HepG2 (cell line): ENCODE results near the gene CEBPB. TPM values are rescaled to one million over a fixed set of nuclear protein-coding genes. Genes with fewer than 3 reads are reported as not detected.

ENCODE experiments used
- FOXK1 ChIP-seq: sonication (generic); formaldehyde crosslinking; IDR thresholded peaks from 2 replicates; pipeline ENCODE4 v1.4.0; 2020; ENCODE audit warnings: low read depth, missing genetic modification reagents, borderline replicate concordance
- KDM3A ChIP-seq: IDR thresholded peaks from 2 replicates; pipeline ENCODE4 v1.6.1; 2018; ENCODE audit warnings: low read depth, missing compliant biosample characterization
- KDM6A ChIP-seq: IDR thresholded peaks from 2 replicates; pipeline ENCODE4 v1.6.1; 2016; ENCODE audit warnings: low read depth
- MTERF4 ChIP-seq: sonication (generic); formaldehyde crosslinking; IDR thresholded peaks from 2 replicates; pipeline ENCODE4 v1.8.0; 2023; ENCODE audit warnings: mild to moderate bottlenecking, missing genetic modification reagents
- ZBTB2 ChIP-seq: sonication (generic); formaldehyde crosslinking; IDR thresholded peaks from 2 replicates; pipeline ENCODE4 v1.8.0; 2022; ENCODE audit warnings: low read depth, missing genetic modification reagents
- ZFAT ChIP-seq: sonication (generic); formaldehyde crosslinking; conservative IDR thresholded peaks from 2 replicates; pipeline ENCODE4 v1.8.1; 2023; ENCODE audit warnings: missing genetic modification reagents, inconsistent platforms
- ZFY ChIP-seq: sonication (generic); formaldehyde crosslinking; IDR thresholded peaks from 2 replicates; pipeline ENCODE4 v1.4.0; 2020; ENCODE audit warnings: missing genetic modification reagents
- ZGPAT ChIP-seq: IDR thresholded peaks from 2 replicates; pipeline ENCODE4 v1.6.1; 2016; ENCODE audit warnings: mild to moderate bottlenecking
- ZNF781 ChIP-seq: sonication (generic); formaldehyde crosslinking; IDR thresholded peaks from 2 replicates; pipeline ENCODE4 v1.5.1; 2020; ENCODE audit warnings: borderline replicate concordance, mild to moderate bottlenecking, missing genetic modification reagents; ENCODE audit errors: not compliant biosample characterization
- ZNF788 ChIP-seq: sonication (generic); formaldehyde crosslinking; IDR thresholded peaks from 2 replicates; pipeline ENCODE4 v1.5.0; 2020; ENCODE audit warnings: mild to moderate bottlenecking, missing genetic modification reagents, borderline replicate concordance
- polyA plus RNA-seq, 8 experiments: library from polyadenylated mRNA; depleted of rRNA in 3 of 8; stranded (reverse) in 7 of 8; unstranded in 1 of 8; fragments of >200 nt; fragmentation: Illumina TruSeq in 4 of 8; extraction: Trizol in 4 of 8; gene quantifications; 2 replicates each; pipeline versions ENCODE4 v1.2.1 to v1.2.3, GENCODE V29; 2011 to 2016; ENCODE audit warnings: low read depth in 4 of 8, missing spikeins in 1 of 8, mixed read lengths in 1 of 8; ENCODE audit not compliant: insufficient read depth in 1 of 8
- total RNA-seq, 5 experiments: library from RNA; depleted of rRNA; stranded (reverse); fragments of >200 nt; fragmentation: Illumina TruSeq; extraction: Trizol; gene quantifications; 2 replicates each; pipeline ENCODE4 v1.2.3, GENCODE V29; 2016; ENCODE audit warnings: low read depth in 1 of 5
- TF ChIP-seq, protein P1 (sequence below): sonication (generic); formaldehyde crosslinking; IDR thresholded peaks from 2 replicates; pipeline ENCODE4 v1.4.0; 2020; ENCODE audit warnings: low read depth, missing genetic modification reagents
- TF ChIP-seq, protein P2 (sequence below): sonication (generic); formaldehyde crosslinking; IDR thresholded peaks from 2 replicates; pipeline ENCODE4 v1.4.0; 2020; ENCODE audit warnings: mild to moderate bottlenecking, missing genetic modification reagents
- TF ChIP-seq, protein P3 (sequence below): IDR thresholded peaks from 2 replicates; pipeline ENCODE4 v1.4.0; 2020; ENCODE audit warnings: mild to moderate bottlenecking, missing genetic modification reagents

Gene CEBPB
- total and polyA plus RNA-seq, 2 of the 13 experiments (the other 11 are each of a cell fraction or from before 2014, with no cell fraction given) = 18.5 to 28.2 TPM

DNA sequence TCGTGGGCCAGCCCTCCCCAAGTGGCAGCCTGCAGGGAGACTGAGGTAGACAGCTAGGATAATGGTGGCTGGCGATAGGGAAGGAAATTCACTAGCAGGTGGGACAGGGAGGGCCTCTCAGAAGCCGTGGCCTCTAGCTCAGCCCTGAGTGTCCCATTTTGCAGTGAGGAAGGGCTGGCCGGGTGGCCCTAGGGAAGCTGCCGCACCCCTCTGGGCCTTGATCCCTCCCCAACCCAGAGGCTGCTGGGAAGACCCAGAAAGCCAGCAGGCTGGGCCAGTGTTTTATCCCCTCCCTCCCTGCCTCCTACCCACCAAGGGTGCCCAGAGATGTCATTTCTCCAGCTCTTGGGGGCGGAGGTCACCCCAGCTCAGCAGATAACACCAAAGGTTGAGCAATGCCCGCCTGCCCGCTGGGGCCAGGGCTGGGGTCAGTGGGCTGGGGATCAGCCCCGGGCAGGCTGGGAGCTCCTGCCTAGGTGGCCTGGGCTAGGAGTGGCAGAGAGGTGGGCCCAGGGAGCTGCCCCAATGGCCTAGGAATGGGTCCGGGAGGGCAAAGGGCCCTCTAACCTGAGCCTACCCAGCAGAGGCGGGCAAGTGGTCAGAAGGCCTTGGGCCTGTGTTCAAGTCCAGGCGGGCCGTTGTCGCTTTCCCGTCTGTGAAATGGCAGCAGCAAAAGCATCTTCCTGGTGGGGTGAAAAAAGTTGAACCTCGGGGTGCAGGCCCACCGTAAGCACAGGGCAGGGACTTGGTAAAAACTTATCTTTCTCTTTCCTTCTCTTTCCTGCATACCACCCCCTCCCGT lies 1.6 kb upstream of the CEBPB start (continued):
- TF ChIP-seq, protein P1, sequence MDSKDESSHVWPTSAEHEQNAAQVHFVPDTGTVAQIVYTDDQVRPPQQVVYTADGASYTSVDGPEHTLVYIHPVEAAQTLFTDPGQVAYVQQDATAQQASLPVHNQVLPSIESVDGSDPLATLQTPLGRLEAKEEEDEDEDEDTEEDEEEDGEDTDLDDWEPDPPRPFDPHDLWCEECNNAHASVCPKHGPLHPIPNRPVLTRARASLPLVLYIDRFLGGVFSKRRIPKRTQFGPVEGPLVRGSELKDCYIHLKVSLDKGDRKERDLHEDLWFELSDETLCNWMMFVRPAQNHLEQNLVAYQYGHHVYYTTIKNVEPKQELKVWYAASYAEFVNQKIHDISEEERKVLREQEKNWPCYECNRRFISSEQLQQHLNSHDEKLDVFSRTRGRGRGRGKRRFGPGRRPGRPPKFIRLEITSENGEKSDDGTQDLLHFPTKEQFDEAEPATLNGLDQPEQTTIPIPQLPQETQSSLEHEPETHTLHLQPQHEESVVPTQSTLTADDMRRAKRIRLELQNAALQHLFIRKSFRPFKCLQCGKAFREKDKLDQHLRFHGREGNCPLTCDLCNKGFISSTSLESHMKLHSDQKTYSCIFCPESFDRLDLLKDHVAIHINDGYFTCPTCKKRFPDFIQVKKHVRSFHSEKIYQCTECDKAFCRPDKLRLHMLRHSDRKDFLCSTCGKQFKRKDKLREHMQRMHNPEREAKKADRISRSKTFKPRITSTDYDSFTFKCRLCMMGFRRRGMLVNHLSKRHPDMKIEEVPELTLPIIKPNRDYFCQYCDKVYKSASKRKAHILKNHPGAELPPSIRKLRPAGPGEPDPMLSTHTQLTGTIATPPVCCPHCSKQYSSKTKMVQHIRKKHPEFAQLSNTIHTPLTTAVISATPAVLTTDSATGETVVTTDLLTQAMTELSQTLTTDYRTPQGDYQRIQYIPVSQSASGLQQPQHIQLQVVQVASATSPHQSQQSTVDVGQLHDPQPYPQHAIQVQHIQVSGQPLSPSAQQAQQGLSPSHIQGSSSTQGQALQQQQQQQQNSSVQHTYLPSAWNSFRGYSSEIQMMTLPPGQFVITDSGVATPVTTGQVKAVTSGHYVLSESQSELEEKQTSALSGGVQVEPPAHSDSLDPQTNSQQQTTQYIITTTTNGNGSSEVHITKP = 0 out of 2 replicates have a peak, but pooled peaks have one; percentile 85
- TF ChIP-seq ZNF781 (peak; percentile 96), KDM6A (CRISPR knock-in tag) (peak; percentile 97), ZFY (CRISPR knock-in tag) (peak; percentile 70), KDM3A (CRISPR knock-in tag) (peak; percentile 100), ZFAT (CRISPR knock-in tag) (no peak), ZBTB2 (CRISPR knock-in tag) (0 out of 2 replicates have a peak, but pooled peaks have one; percentile 70), MTERF4 (peak; percentile 95; the same call in 1 of the 2 replicates), ZGPAT (CRISPR knock-in tag) (peak; percentile 96), ZNF788 (CRISPR knock-in tag) (peak; percentile 98; the same call in 1 of the 2 replicates), FOXK1 (CRISPR knock-in tag) (peak; percentile 88)
- TF ChIP-seq, protein P2, sequence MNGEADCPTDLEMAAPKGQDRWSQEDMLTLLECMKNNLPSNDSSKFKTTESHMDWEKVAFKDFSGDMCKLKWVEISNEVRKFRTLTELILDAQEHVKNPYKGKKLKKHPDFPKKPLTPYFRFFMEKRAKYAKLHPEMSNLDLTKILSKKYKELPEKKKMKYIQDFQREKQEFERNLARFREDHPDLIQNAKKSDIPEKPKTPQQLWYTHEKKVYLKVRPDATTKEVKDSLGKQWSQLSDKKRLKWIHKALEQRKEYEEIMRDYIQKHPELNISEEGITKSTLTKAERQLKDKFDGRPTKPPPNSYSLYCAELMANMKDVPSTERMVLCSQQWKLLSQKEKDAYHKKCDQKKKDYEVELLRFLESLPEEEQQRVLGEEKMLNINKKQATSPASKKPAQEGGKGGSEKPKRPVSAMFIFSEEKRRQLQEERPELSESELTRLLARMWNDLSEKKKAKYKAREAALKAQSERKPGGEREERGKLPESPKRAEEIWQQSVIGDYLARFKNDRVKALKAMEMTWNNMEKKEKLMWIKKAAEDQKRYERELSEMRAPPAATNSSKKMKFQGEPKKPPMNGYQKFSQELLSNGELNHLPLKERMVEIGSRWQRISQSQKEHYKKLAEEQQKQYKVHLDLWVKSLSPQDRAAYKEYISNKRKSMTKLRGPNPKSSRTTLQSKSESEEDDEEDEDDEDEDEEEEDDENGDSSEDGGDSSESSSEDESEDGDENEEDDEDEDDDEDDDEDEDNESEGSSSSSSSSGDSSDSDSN (CRISPR knock-in tag) = peak; percentile 98
- TF ChIP-seq, protein P3, sequence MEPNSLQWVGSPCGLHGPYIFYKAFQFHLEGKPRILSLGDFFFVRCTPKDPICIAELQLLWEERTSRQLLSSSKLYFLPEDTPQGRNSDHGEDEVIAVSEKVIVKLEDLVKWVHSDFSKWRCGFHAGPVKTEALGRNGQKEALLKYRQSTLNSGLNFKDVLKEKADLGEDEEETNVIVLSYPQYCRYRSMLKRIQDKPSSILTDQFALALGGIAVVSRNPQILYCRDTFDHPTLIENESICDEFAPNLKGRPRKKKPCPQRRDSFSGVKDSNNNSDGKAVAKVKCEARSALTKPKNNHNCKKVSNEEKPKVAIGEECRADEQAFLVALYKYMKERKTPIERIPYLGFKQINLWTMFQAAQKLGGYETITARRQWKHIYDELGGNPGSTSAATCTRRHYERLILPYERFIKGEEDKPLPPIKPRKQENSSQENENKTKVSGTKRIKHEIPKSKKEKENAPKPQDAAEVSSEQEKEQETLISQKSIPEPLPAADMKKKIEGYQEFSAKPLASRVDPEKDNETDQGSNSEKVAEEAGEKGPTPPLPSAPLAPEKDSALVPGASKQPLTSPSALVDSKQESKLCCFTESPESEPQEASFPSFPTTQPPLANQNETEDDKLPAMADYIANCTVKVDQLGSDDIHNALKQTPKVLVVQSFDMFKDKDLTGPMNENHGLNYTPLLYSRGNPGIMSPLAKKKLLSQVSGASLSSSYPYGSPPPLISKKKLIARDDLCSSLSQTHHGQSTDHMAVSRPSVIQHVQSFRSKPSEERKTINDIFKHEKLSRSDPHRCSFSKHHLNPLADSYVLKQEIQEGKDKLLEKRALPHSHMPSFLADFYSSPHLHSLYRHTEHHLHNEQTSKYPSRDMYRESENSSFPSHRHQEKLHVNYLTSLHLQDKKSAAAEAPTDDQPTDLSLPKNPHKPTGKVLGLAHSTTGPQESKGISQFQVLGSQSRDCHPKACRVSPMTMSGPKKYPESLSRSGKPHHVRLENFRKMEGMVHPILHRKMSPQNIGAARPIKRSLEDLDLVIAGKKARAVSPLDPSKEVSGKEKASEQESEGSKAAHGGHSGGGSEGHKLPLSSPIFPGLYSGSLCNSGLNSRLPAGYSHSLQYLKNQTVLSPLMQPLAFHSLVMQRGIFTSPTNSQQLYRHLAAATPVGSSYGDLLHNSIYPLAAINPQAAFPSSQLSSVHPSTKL (CRISPR knock-in tag) = peak; percentile 96
